Peyer's patch (tissue), 4 donors: ENCODE results near the gene PF4V1.

ENCODE experiments used
- CTCF ChIP-seq, 6 experiments: fragments of 450-650 bp in 4 of 6; fragments of 200-600 bp in 2 of 6; sonication (generic) in 1 of 6; IDR thresholded peaks; one replicate each; pipeline ENCODE4 v1.5.1; 2017 to 2019; ENCODE audit warnings: antibody characterized with exemption in 6 of 6, mild to moderate bottlenecking in 3 of 6, moderate library complexity in 1 of 6
- POLR2A ChIP-seq, 2 donors: fragments of 450-650 bp; IDR thresholded peaks; one replicate each; pipeline ENCODE4 v1.5.1; 2017; ENCODE audit warnings: antibody characterized with exemption in 2 of 2, mild to moderate bottlenecking in 2 of 2, moderate library complexity in 2 of 2

GRCh38 chr4:73828956-73829355 is 24.1 kb upstream of the PF4V1 start:
- no peak for TF ChIP-seq CTCF (IDR thresholded peaks at IDR 0.05)
- TF ChIP-seq POLR2A (IDR thresholded peaks at IDR 0.05) = no peak
